ENCODE data around the gene SLC13A3. TPM values are rescaled to one million over a fixed set of nuclear protein-coding genes. Genes with fewer than 3 reads are reported as not detected.

SLC13A3 gene
- total RNA-seq, 2 experiments from 2014 or later: not detected

- Mint-ChIP-seq H3K9me3 (no peaks in the 10 kb centered on the region), H3K4me1 (ENCODE audit: low read depth) (no peaks in the 10 kb centered on the region), H3K36me3 (ENCODE audit: low read depth) (no peaks in the 10 kb centered on the region), H3K27ac (no peak overlapping the region), H3K4me3 (no peak overlapping the region), H3K27me3 (peaks cover 8% of the 10 kb centered on the region)
- intact Hi-C loops (cut with micrococcal nuclease): no loop called here
- CTCF ChIA-PET: interaction anchor here (0.7 kb wide), 2 partner anchors 47 to 119 kb away, joined by 3 to 4 read pairs; no protein-coding TSS in a partner anchor
- ATAC-seq (no peak), DNase-seq (no peak)
- TF ChIP-seq CTCF (IDR thresholded peaks at IDR 0.05): no peak
- POLR2A ChIA-PET: no interaction called here
These were observed 11.7 kb downstream of the SLC13A3 start for GRCh38 chr20:46639587-46639986.

- TF ChIP-seq CTCF (IDR thresholded peaks at IDR 0.05): no peak
- no peak overlapping the region for H3K4me3 Mint-ChIP-seq
- H3K36me3 Mint-ChIP-seq (ENCODE audit: low read depth): no peaks in the 10 kb centered on the region
- no peak overlapping the region for H3K27ac Mint-ChIP-seq
- DNase-seq (no peak), ATAC-seq (no peak)
- H3K27me3 Mint-ChIP-seq: peaks cover 8% of the 10 kb centered on the region
- H3K9me3 Mint-ChIP-seq: no peaks in the 10 kb centered on the region
- ChIA-PET CTCF (no interaction called here), POLR2A (no interaction called here)
- intact Hi-C loops (cut with micrococcal nuclease): no loop called here
- H3K4me1 Mint-ChIP-seq (ENCODE audit: low read depth): no peaks in the 10 kb centered on the region
These were observed 12.4 kb downstream of the SLC13A3 start for GRCh38 chr20:46638898-46639274.

- Mint-ChIP-seq H3K4me1 (ENCODE audit: low read depth) (no peaks in the 10 kb centered on the region), H3K36me3 (ENCODE audit: low read depth) (no peaks in the 10 kb centered on the region), H3K9me3 (no peaks in the 10 kb centered on the region), H3K27ac (no peak overlapping the region), H3K4me3 (no peak overlapping the region), H3K27me3 (peaks cover 6% of the 10 kb centered on the region)
- CTCF ChIA-PET: no interaction called here
- TF ChIP-seq CTCF (IDR thresholded peaks at IDR 0.05): no peak
- no peak for ATAC-seq
- intact Hi-C loops (cut with micrococcal nuclease): no loop called here
- no peak for DNase-seq
- POLR2A ChIA-PET: no interaction called here
These were observed 12.9 kb downstream of the SLC13A3 start for GRCh38 chr20:46638134-46638897.

- H3K27ac Mint-ChIP-seq: no peak overlapping the region
- no peaks in the 10 kb centered on the region for H3K36me3 Mint-ChIP-seq (ENCODE audit: low read depth)
- H3K4me1 Mint-ChIP-seq (ENCODE audit: low read depth): no peaks in the 10 kb centered on the region
- ChIA-PET CTCF (no interaction called here), POLR2A (no interaction called here)
- TF ChIP-seq CTCF (IDR thresholded peaks at IDR 0.05): no peak
- H3K27me3 Mint-ChIP-seq: peaks cover 5% of the 10 kb centered on the region
- ATAC-seq (no peak), DNase-seq (no peak)
- no peaks in the 10 kb centered on the region for H3K9me3 Mint-ChIP-seq
- intact Hi-C loops (cut with micrococcal nuclease): no loop called here
- no peak overlapping the region for H3K4me3 Mint-ChIP-seq
These were observed 13.7 kb downstream of the SLC13A3 start for GRCh38 chr20:46637427-46638133.

GRCh38 chr20:46637020-46637419 lies 14.2 kb downstream of the SLC13A3 start:
- Mint-ChIP-seq H3K4me3 (no peak overlapping the region), H3K27ac (no peak overlapping the region), H3K36me3 (ENCODE audit: low read depth) (no peaks in the 10 kb centered on the region), H3K27me3 (peaks cover 5% of the 10 kb centered on the region), H3K4me1 (ENCODE audit: low read depth) (no peaks in the 10 kb centered on the region), H3K9me3 (no peaks in the 10 kb centered on the region)
- intact Hi-C loops (cut with micrococcal nuclease): no loop called here
- no peak for TF ChIP-seq CTCF (IDR thresholded peaks at IDR 0.05)
- POLR2A ChIA-PET: no interaction called here
- ATAC-seq: no peak
- DNase-seq: no peak
- CTCF ChIA-PET: no interaction called here

All from activated CD8-positive, alpha-beta T cell treated with anti-CD3 and anti-CD28 coated beads for 36 hours (primary cell).